NT2/D1 (cell line): ENCODE data around the gene LDLRAD4.
A peak's percentile ranks its signal among the peaks of the same experiment; 100 is the strongest.

ENCODE experiments used
- DNase-seq: peaks from one replicate; pipeline ENCODE4 v3.0.0-alpha.2; 2011; ENCODE audit warnings: low read depth, low spot score
- H3K27me3 ChIP-seq: 2 replicates; pipeline ENCODE4 v1.6.0; 2011; ENCODE audit warnings: mild to moderate bottlenecking; ENCODE audit not compliant: insufficient read length, insufficient read depth
- H3K36me3 ChIP-seq: 2 replicates; pipeline ENCODE4 v1.6.1; 2011; ENCODE audit warnings: mild to moderate bottlenecking, low read length, mixed read lengths; ENCODE audit not compliant: insufficient read depth, insufficient read length
- H3K4me1 ChIP-seq: 2 replicates; pipeline ENCODE4 v1.5.1; 2011; ENCODE audit not compliant: insufficient read depth, insufficient read length
- H3K4me3 ChIP-seq: 2 replicates; pipeline ENCODE4 v1.5.1; 2011; ENCODE audit warnings: low read depth; ENCODE audit not compliant: insufficient read length
- H3K9ac ChIP-seq: 2 replicates; pipeline ENCODE4 v1.6.0; 2011; ENCODE audit warnings: low read depth; ENCODE audit not compliant: insufficient read length
- H3K9me3 ChIP-seq: 2 replicates; pipeline ENCODE4 v1.5.1; 2011; ENCODE audit warnings: mild to moderate bottlenecking, low read length; ENCODE audit not compliant: insufficient read depth
- SUZ12 ChIP-seq: IDR thresholded peaks from 2 replicates; pipeline ENCODE4 v1.6.1; 2011; ENCODE audit not compliant: insufficient read length, insufficient read depth; ENCODE audit errors: extremely low read depth
- YY1 ChIP-seq: IDR thresholded peaks from 2 replicates; pipeline ENCODE4 v1.6.1; 2011; ENCODE audit not compliant: insufficient read length, insufficient read depth
- ZNF274 ChIP-seq: IDR thresholded peaks from 2 replicates; pipeline ENCODE4 v1.6.1; 2011; ENCODE audit warnings: mild to moderate bottlenecking, low read depth, low read length

The LDLRAD4 gene

GRCh38 chr18:13629841-13630715, 411.5 kb downstream of the LDLRAD4 start:
- peak; percentile 46 for DNase-seq
- TF ChIP-seq SUZ12 (no peak), YY1 (no peak), ZNF274 (no peak)
- H3K4me1 ChIP-seq: peaks cover 4% of the 10 kb centered on the region

GRCh38 chr18:13630716-13631268, 412.2 kb downstream of the LDLRAD4 start:
- DNase-seq: no peak
- H3K4me1 ChIP-seq: peaks cover 6% of the 10 kb centered on the region
- TF ChIP-seq ZNF274: no peak
- TF ChIP-seq SUZ12: no peak
- no peak for TF ChIP-seq YY1
- no peaks in the 10 kb centered on the region for H3K27me3 ChIP-seq
- peaks cover 21% of the 10 kb centered on the region; the same call in 1 of the 2 replicates for H3K9me3 ChIP-seq
- H3K36me3 ChIP-seq: no peaks in the 10 kb centered on the region
- no peak overlapping the region for H3K9ac ChIP-seq
- no peak overlapping the region for H3K4me3 ChIP-seq

More at GRCh38 chr18:13629841-13630715, 411.5 kb downstream of the LDLRAD4 start:
- H3K9me3 ChIP-seq: peaks cover 21% of the 10 kb centered on the region; the same call in 1 of the 2 replicates
- H3K27me3 ChIP-seq: no peaks in the 10 kb centered on the region
- H3K4me3 ChIP-seq: no peak overlapping the region
- no peak overlapping the region for H3K9ac ChIP-seq
- no peaks in the 10 kb centered on the region for H3K36me3 ChIP-seq

GRCh38 chr18:13633700-13634099, 415.1 kb downstream of the LDLRAD4 start:
- H3K9ac ChIP-seq: no peak overlapping the region
- no peaks in the 10 kb centered on the region for H3K36me3 ChIP-seq
- no peak for TF ChIP-seq ZNF274
- no peak for TF ChIP-seq SUZ12
- TF ChIP-seq YY1: no peak
- H3K4me3 ChIP-seq: no peak overlapping the region
- H3K4me1 ChIP-seq: peaks cover 1% of the 10 kb centered on the region
- no peak for DNase-seq
- peaks cover 21% of the 10 kb centered on the region; the same call in 1 of the 2 replicates for H3K9me3 ChIP-seq
- no peaks in the 10 kb centered on the region for H3K27me3 ChIP-seq

DNA sequence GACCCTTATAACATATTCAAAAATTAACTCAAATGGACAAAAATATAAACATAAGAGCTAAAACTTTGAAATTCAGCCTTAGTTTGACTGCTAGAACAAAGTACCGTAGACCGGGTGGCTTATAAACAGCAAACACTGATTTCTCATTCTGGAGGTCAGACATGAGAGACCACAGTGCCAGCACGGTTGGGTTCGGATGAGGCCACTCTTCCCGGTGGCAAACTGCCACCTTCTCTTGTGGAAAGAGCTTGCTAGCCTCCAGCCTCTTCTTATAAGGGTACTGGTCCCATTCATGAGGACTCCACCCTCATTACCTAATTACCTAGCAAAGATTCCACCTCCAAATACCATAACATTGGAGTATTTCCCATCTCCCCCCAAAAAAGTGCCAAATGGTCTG, 416.5 kb downstream of the LDLRAD4 start:
- no peak overlapping the region for H3K4me3 ChIP-seq
- H3K4me1 ChIP-seq: peaks cover 1% of the 10 kb centered on the region
- DNase-seq: no peak
- peaks cover 21% of the 10 kb centered on the region; the same call in 1 of the 2 replicates for H3K9me3 ChIP-seq
- H3K36me3 ChIP-seq: no peaks in the 10 kb centered on the region
- H3K27me3 ChIP-seq: no peaks in the 10 kb centered on the region
- TF ChIP-seq SUZ12: no peak
- TF ChIP-seq ZNF274: no peak
- TF ChIP-seq YY1: no peak
- no peak overlapping the region for H3K9ac ChIP-seq

- Histone ChIP-seq H3K9ac (no peak overlapping the region), H3K9me3 (peaks cover 1% of the 10 kb centered on the region; the same call in 1 of the 2 replicates), H3K36me3 (no peaks in the 10 kb centered on the region), H3K4me3 (no peak overlapping the region), H3K4me1 (peaks cover 1% of the 10 kb centered on the region), H3K27me3 (no peaks in the 10 kb centered on the region)
- no peak for DNase-seq
- TF ChIP-seq ZNF274 (no peak), YY1 (no peak)
Measured at GRCh38 chr18:13638719-13639595, 420.4 kb downstream of the LDLRAD4 start.

GRCh38 chr18:13640266-13640860, 421.8 kb downstream of the LDLRAD4 start:
- Histone ChIP-seq H3K9ac (no peak overlapping the region), H3K27me3 (no peaks in the 10 kb centered on the region), H3K9me3 (no peaks in the 10 kb centered on the region), H3K4me1 (peaks cover 1% of the 10 kb centered on the region), H3K36me3 (no peaks in the 10 kb centered on the region), H3K4me3 (no peak overlapping the region)
- no peak for DNase-seq
- no peak for TF ChIP-seq ZNF274
- no peak for TF ChIP-seq SUZ12
- TF ChIP-seq YY1: no peak
